ENCODE results near the gene KRTAP1-4.
"Not testable (repeated sequence)": the region's sequence is repeated elsewhere in the genome, so short reads cannot be mapped to it uniquely, and the experiment has no call there.

Gene KRTAP1-4
- total RNA-seq = 0 reads per million in 4 donors

DNA sequence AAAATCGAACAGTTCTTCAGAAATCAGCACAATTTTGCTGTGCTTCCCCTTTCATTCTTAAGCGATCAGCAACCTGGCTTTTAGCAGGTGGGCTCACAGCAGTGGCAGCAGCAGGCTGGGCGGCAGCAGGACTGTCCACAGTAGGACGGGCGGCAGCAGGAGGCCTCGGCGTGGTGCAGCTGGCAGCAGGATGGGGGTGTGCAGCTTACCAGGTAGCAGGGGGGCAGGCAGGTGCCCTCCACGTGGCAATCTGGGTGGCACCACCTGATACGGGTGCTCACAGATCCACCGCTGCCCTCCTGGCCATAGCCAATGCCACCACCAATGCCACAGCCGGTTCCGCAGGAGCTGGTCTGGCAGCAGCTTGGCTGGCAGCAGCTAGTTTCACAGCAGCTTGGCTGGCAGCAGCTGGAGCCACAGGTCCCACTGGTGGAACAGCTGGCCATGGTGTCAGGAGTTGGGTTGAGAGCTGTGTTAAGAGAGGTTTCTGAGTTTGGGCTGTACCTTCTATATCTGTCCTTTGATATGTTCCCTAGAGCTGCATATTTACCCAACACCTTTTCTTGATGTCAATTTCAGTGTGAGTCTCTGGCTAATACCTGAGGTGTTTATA is at the start of gene KRTAP1-4:
KRTAP1-4 (minus strand) TSS at position 563 of the 613 bp plus-strand sequence; CDS start at position 446, 117 bp downstream.
- DNase-seq = no peak

DNA sequence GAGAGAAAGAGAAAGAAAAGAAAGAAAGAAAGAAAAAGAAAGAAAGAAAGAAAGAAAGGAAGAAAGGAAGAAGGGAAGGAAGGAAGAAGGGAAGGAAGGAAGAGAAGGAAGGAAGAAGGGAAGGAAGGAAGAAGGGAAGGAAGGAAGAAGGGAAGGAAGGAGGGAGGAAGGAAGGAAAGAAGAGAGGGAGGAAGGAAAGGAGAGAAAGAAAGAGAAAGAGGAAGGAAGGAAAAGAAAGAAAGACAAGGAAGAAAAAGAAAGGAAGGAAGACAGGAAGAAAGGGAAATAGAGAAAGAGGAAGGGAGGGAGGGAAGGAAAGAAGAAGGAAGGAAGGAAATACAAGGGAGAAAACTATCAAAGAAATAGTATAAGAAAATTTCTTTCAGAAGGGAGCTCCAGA is 46.8 kb upstream of the KRTAP1-4 start:
- DNase-seq = no peak

- no peak for DNase-seq
Measured at GRCh38 chr17:41073676-41074075, 43.7 kb upstream of the KRTAP1-4 start.

GRCh38 chr17:41071606-41072360 is 41.8 kb upstream of the KRTAP1-4 start:
- no peak for DNase-seq

- no peak for DNase-seq
Measured at GRCh38 chr17:41069031-41069430, 39.0 kb upstream of the KRTAP1-4 start.

DNA sequence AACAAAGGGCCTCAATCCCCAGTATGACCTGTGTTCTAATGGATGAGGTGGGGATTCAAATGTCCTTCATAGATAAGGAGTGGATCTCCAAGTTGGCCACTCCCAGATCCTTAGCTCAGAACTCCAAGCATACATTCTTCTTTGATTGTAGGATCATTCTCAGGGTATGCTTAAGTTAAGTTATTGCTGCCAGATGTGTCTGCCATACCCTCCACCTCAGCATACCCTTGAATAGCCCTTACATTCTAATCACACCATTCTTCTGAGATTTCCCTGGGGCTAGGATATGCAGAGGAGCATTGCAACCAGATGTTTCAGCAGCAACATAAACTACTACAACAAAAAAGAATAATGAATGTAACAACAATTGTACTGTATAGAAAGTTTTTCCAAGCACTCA is 37.3 kb upstream of the KRTAP1-4 start:
- DNase-seq = no peak

DNA sequence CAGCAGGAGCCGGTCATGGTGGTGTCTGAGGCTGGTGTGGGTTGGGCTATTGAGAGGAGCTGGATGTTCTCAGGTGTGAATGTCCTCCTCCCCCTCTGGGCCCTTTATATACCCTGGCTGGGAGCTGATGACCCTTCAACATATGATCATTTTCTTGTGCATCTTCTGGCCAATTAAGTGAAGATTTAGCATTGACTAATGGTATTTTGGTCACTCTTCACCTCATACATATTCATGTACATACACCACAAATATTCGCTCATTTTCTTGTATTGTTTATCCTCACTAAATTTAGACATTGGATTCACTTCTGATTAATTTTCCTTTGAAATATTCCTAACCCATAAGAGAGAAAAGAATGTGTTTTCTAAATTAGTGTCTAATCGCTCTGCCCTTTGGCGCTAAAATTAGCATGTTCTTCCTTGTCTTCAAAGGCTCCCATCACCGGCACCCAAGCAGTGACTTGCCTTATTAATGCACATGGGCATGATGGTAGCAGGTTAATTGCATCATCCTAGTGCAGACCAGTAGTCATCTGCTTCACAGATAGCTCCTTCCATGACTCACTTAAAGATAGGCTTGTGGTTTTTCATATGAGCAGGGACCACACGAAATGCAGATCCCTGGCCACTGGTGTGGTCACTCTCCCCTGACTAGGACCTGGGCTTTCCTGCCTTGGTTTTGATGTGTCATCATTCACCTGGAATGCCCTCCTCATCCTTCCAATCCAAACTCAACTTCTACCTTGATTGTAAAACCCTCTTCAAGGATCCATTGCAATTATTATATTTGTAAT is 36.0 kb upstream of the KRTAP1-4 start, which contains the start of gene KRTAP2-4:
KRTAP2-4 (minus strand) TSS at position 51 of the 796 bp plus-strand sequence; CDS start at position 17, 34 bp downstream.
- DNase-seq = no peak

DNA sequence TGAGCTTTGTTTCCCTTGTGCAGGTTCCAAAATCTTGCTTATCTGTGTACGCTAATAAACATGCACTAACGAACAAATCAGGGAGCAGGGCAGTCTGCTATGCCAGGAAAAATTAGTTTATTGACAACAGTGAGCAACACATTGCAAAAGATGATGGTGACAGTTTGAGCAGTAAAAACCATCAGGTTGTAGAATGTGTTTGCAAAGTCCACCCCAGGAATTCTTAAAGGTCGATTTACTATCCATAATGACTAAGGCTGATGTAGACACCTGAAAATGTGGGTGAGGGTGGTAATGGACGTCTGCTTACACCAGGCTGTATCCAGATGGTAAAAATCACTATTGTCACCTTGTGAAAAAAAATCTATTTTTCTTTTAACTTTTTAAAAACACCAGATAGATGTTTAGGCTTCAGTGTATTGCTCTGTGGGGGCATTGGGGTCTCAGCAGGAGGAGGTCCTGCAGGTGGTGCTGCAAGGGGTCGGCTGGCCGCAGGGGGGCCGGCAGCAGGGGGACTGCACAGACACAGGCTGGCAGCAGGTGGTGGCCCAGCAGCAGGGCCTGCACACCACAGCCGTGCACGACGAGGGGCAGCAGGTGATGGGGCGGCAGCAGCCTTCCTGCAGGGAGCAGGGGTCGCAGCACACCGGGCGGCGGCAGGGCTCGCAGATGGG is 35.2 kb upstream of the KRTAP1-4 start:
- DNase-seq = not testable (repeated sequence)

DNA sequence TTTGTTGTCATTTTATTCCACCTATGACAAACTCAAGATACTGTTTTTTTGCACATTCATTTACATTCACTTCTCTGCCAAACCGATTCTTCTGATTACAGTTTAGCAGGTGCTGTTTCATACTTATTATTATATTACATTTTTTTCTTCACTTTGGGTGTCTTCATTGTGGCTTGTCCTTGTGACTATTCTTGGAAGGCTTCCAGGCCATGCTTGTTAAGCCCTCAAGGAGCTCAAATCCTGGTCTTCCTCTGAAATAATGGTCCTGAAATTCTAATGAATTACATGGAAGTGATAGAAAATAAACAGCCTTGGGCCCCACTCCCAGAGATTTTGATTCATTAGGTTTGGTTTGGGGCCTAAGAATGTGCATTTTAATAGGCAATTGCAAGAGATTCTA is 34.3 kb upstream of the KRTAP1-4 start:
- no peak for DNase-seq

GRCh38 chr17:41063449-41063848 is 33.5 kb upstream of the KRTAP1-4 start:
- no peak for DNase-seq

GRCh38 chr17:41061964-41062363 is 32.0 kb upstream of the KRTAP1-4 start:
- no peak for DNase-seq

- no peak for DNase-seq
Measured at GRCh38 chr17:41060052-41060604, 30.1 kb upstream of the KRTAP1-4 start, which contains the start of gene KRTAP2-3. Gene KRTAP2-3, minus strand, starts transcription at chr17:41060114. Its CDS starts 64 bp downstream, at chr17:41060050.

DNA sequence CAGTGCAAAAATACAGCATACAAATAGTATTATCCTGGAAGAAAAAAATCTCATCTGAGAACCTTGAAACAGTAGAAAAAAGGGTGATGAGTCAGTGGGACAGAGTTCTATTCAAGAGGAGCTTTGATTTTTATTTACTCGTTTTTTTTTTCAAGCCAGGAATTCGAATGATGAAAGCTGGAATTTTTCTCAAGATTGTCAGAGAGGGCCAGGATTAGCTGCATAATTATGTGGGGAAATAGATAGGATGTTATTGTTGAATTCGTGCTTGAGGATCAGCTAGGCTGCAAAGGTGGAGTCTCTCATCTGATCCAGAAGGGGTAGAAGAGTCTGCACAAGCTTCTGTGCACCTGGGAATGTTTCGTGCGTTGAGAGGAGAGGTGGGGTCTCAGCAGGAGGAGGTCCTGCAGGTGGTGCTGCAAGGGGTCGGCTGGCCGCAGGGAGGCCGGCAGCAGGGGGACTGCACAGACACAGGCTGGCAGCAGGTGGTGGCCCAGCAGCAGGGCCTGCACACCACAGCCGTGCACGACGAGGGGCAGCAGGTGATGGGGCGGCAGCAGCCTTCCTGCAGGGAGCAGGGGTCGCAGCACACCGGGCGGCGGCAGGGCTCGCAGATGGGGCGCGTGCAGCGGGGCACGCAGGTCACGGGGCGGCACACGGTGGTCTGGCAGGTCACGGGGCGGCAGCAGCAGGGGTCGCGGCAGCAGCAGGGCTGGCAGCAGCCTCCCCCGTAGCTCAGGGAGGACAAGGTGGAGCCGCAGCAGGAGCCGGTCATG is 29.5 kb upstream of the KRTAP1-4 start:
- not testable (repeated sequence) for DNase-seq

DNA sequence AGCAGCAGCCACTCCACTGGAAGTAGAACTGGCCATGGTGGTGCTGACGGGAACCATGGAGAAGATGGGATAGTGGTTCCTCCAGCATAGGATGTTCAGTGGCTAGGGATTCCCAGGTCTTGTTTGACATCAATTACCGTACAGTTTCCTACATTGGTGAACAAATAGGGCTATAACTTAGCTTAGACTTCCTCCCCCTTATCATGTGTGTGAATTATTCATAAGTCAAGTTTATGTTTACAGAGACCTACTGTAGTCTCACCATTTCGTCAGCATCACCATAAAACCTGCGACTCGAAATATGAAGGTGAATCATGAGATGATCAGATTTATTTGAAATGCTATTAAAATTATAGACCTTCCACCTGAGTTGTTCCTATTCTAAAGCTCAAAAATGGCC is 28.7 kb upstream of the KRTAP1-4 start:
- no peak for DNase-seq

DNA sequence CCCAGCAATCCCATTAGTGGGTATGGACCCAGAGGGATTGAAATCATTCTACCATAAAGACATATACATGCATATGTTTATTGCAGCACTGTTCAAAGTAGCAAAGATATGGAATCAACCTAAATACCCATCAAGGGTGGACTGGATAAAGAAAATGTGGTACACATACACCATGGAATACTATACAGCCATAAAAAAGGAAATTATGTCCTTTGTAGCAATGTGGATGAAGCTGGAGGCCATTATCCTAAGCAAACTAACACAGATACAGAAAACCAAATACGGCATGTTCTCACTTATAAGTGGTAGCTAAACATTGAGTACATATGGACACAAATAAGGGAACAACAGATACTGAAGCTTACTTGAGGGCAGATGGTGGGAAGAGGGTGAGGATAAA is 27.6 kb upstream of the KRTAP1-4 start:
- no peak for DNase-seq

GRCh38 chr17:41055130-41055529 is 25.1 kb upstream of the KRTAP1-4 start, which contains the start of gene KRTAP2-2:
Gene KRTAP2-2, minus strand, starts transcription at chr17:41055230. Its CDS starts 19 bp downstream, at chr17:41055211.
- DNase-seq = not testable (repeated sequence)

DNA sequence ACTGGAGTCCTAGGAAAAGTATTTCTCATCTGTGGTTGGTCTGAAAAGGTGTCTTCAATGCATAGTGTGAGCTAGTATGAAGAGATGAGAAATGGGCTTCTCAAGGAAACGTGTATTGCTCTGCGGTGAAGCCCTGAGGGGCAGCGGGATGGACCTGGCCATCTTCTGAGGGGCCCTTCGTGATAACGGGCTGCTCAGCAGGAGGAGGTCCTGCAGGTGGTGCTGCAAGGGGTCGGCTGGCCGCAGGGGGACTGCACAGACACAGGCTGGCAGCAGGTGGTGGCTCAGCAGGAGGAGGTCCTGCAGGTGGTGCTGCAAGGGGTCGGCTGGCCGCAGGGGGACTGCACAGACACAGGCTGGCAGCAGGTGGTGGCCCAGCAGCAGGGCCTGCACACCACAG is 24.6 kb upstream of the KRTAP1-4 start:
- not testable (repeated sequence) for DNase-seq

GRCh38 chr17:41054025-41054424 is 24.0 kb upstream of the KRTAP1-4 start:
- no peak for DNase-seq

DNA sequence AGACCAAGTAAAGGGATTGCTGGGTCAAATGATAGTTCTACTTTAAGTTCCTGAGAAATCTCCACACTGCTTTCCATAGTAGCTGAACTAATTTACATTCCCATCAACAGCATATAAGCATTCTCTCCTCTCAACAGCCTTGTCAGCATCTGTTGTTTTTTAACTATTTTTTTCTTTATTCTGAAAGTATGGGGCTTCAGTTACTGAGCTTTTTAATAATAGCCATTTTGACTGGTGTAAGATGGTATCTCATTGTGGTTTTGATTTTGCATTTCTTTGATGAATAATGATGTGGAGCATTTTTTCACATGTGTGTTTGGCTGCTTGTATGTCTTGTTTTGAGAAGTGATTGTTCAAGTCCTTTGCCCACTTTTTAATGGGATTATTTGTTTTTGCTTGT is 22.6 kb upstream of the KRTAP1-4 start:
- no peak for DNase-seq

DNA sequence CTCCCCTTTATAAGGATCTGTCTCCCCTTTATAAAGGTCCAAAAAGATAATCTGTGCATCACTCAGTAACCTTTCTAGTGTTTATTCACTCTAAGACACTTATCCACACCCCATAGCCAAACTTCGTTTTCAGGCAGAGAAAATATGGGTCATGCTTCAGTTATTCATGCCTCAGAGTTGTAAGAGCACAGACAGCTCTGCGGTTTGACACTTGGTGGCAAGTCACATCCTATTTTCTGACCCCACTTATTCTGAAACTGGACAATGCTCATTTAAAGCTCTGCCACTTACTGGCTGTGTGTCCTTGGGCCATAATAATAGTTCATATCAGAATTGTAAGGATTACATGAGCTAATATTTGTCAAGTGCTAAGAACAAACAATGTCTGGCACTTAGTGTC is 19.1 kb upstream of the KRTAP1-4 start:
- no peak for DNase-seq

GRCh38 chr17:41048441-41048840 is 18.4 kb upstream of the KRTAP1-4 start:
- DNase-seq = no peak
